Measurements from ENCODE around the gene SUCLG1. TPM values are rescaled to one million over a fixed set of nuclear protein-coding genes. Genes with fewer than 3 reads are reported as not detected.

Gene SUCLG1
- total RNA-seq, 2 experiments from 2014 or later = 70.3 to 70.4 TPM

Other genes starting within 250 kb of the SUCLG1 start
- under 1 TPM; 0.33 to 0.85 TPM for gene DNAH6, start 57.2 kb upstream of the SUCLG1 start, total RNA-seq